ENCODE measurements around the gene DCLK2. TPM values are rescaled to one million over a fixed set of nuclear protein-coding genes. Genes with fewer than 3 reads are reported as not detected.

DCLK2 gene
- total RNA-seq, 1 experiment from 2014 or later, result 2.7 TPM

GRCh38 chr4:150268444-150268843 lies 190.2 kb downstream of the DCLK2 start:
- Histone ChIP-seq H3K27ac (ENCODE audit: low read depth, low read length) (no peak overlapping the region), H3K9ac (ENCODE audit: low read length) (no peak overlapping the region), H3K4me2 (ENCODE audit: low read length) (no peak overlapping the region), H3K4me1 (ENCODE audit: control insufficient read depth in 1 of 2, insufficient read depth in 2 of 2, low read length in 2 of 2) (no peaks in the 10 kb centered on the region), H3K36me3 (ENCODE audit: control insufficient read depth in 1 of 2, insufficient read depth in 2 of 2, low read length in 2 of 2) (no peaks in the 10 kb centered on the region), H3K79me2 (ENCODE audit: insufficient read depth, low read length) (no peaks in the 10 kb centered on the region), H3K27me3 (ENCODE audit: insufficient read depth, low read length) (no peaks in the 10 kb centered on the region), H2AFZ (ENCODE audit: low read depth, low read length, poor library complexity, severe bottlenecking) (no peak overlapping the region), H3K9me2 (ENCODE audit: insufficient read depth) (no peaks in the 10 kb centered on the region), H3K9me3 (ENCODE audit: control insufficient read depth in 1 of 2, insufficient read depth in 1 of 2, low read depth in 1 of 2, low read length in 2 of 2) (no peaks in the 10 kb centered on the region), H3K4me3 (replicated peaks in 1 of 2; ENCODE audit: low read depth in 1 of 2, low read length in 2 of 2) (no peak overlapping the region), H4K20me1 (ENCODE audit: insufficient read depth) (no peaks in the 10 kb centered on the region)
- intact Hi-C loops (cut with micrococcal nuclease), result no loop called here
- RAD21 ChIA-PET (ENCODE audit: low non-redundant PET in 1 of 2, low total read pairs in 2 of 2, uncharacterized antibody in 2 of 2, unreplicated experiment in 2 of 2), result no interaction called here
- POLR2A ChIA-PET, result no interaction called here
- BruUV-seq (replicated peaks), result no TSS peak
- no peak for TF ChIP-seq POLR2A (IDR thresholded peaks at IDR 0.05; ENCODE audit: borderline replicate concordance, extremely low read depth, insufficient read depth, insufficient read length)
- TF ChIP-seq EGR1 (IDR thresholded peaks at IDR 0.05; ENCODE audit: low read depth), result no peak
- no peak for TF ChIP-seq FOSL1 (IDR thresholded peaks at IDR 0.05; ENCODE audit: low read depth)
- TF ChIP-seq CBX3 (IDR thresholded peaks at IDR 0.05; ENCODE audit: low read depth), result no peak
- TF ChIP-seq JUND (IDR thresholded peaks at IDR 0.05), result no peak
- TF ChIP-seq REST (IDR thresholded peaks at IDR 0.05; ENCODE audit: low read depth), result no peak
- no peak for TF ChIP-seq ELF1 (IDR thresholded peaks at IDR 0.05; ENCODE audit: borderline replicate concordance, low read depth)
- no peak for TF ChIP-seq EZH2phosphoT487 (IDR thresholded peaks at IDR 0.05; ENCODE audit: borderline replicate concordance)
- TF ChIP-seq SRF (IDR thresholded peaks at IDR 0.05; ENCODE audit: low read depth), result no peak
- no peak for TF ChIP-seq TCF7L2 (IDR thresholded peaks at IDR 0.05; ENCODE audit: borderline replicate concordance, extremely low read depth, insufficient read depth, insufficient read length)
- no peak for TF ChIP-seq ZBTB33 (IDR thresholded peaks at IDR 0.05; ENCODE audit: extremely low read depth, insufficient replicate concordance, low read length)
- no peak for TF ChIP-seq ZFX (IDR thresholded peaks at IDR 0.05)
- no peak for TF ChIP-seq ZNF274 (IDR thresholded peaks at IDR 0.05; ENCODE audit: low read depth, low read length)
- TF ChIP-seq POLR2AphosphoS5 (IDR thresholded peaks at IDR 0.05; ENCODE audit: low read depth, low read length), result no peak
- no peak for TF ChIP-seq MAX (IDR thresholded peaks at IDR 0.05)
- TF ChIP-seq SP1 (IDR thresholded peaks at IDR 0.05; ENCODE audit: low read depth), result no peak
- no peak for TF ChIP-seq CEBPB (IDR thresholded peaks at IDR 0.05; ENCODE audit: low read depth)
- TF ChIP-seq SIN3A (IDR thresholded peaks at IDR 0.05; ENCODE audit: low read depth), result no peak
- no peak for ATAC-seq
- CTCF ChIA-PET, result no interaction called here
- DNase-seq (ENCODE audit: low read depth, low spot score), result no peak

All from HCT116 (cell line).